Small intestine (tissue), 16 donors: ENCODE results near the gene MCIDAS. TPM values are rescaled to one million over a fixed set of nuclear protein-coding genes. Genes with fewer than 3 reads are reported as not detected.

ENCODE experiments used
- DNase-seq, 2 donors: peaks; one replicate each; pipeline versions ENCODE4 v3.0.0 to v3.0.0-alpha.2; 2013
- FAIRE-seq: peaks from 2 replicates; lab custom pipeline; 2012; peaks lifted over from hg19 to GRCh38; lab: Jason Lieb, UNC
- H3K27ac ChIP-seq, 3 donors: one replicate each; pipeline ENCODE4 v1.5.1; 2013; ENCODE audit warnings: low read length in 2 of 3, mild to moderate bottlenecking in 2 of 3, control low read depth in 1 of 3, inconsistent platforms in 1 of 3, low read depth in 1 of 3, moderate library complexity in 1 of 3
- H3K27me3 ChIP-seq, 3 donors: one replicate each; pipeline ENCODE4 v1.6.1; 2013; ENCODE audit warnings: low read length in 3 of 3, inconsistent platforms in 1 of 3; ENCODE audit not compliant: control insufficient read depth in 3 of 3, insufficient read depth in 3 of 3
- H3K36me3 ChIP-seq, 3 donors: one replicate each; pipeline ENCODE4 v1.6.1; 2013; ENCODE audit warnings: low read length in 3 of 3, inconsistent platforms in 1 of 3, low read depth in 1 of 3, mild to moderate bottlenecking in 1 of 3, moderate library complexity in 1 of 3; ENCODE audit not compliant: control insufficient read depth in 3 of 3, insufficient read depth in 2 of 3
- H3K4me1 ChIP-seq, 3 donors: one replicate each; pipeline ENCODE4 v1.6.1; 2013; ENCODE audit warnings: low read length in 2 of 3, inconsistent platforms in 1 of 3, low read depth in 1 of 3, mild to moderate bottlenecking in 1 of 3, moderate library complexity in 1 of 3; ENCODE audit not compliant: control insufficient read depth in 3 of 3, insufficient read depth in 2 of 3
- H3K4me3 ChIP-seq, 3 donors: one replicate each; pipeline ENCODE4 v1.5.1; 2013; ENCODE audit warnings: low read length in 3 of 3, control low read depth in 1 of 3, inconsistent platforms in 1 of 3, low read depth in 1 of 3, mild to moderate bottlenecking in 1 of 3, moderate library complexity in 1 of 3
- H3K9me3 ChIP-seq, 2 donors: one replicate each; pipeline ENCODE4 v1.6.1; 2013; ENCODE audit warnings: low read depth in 1 of 2, low read length in 1 of 2; ENCODE audit not compliant: control insufficient read depth in 2 of 2, insufficient read depth in 1 of 2
- WGBS, 3 donors: extraction: QIAGEN DNeasy Blood & Tissue Kit; methylation state at CpG; one replicate each; pipeline ENCODE4 v1.1.7; 2013; 5-methylcytosine and 5-hydroxymethylcytosine counted together
- long read RNA-seq, 10 donors: transcript quantifications; one replicate each; lab custom pipeline, GENCODE V29; 2026
- polyA plus RNA-seq, 4 donors: library from polyadenylated mRNA; stranded (reverse) in 3 of 4; unstranded in 1 of 4; fragments of 200-250 nt in 3 of 4; fragments of 120-200 nt in 1 of 4; gene quantifications; one replicate each; pipeline versions ENCODE4 v1.2.1 to v1.2.3, GENCODE V29; 2013
- donor health status: healthy with polysubstance abuse.
- donor health status: control.
- donor health status: control.
- donor health status: Bipolar disorder and iron deficiency.
- donor health status: healthy.

Gene MCIDAS
- polyA plus RNA-seq, result not detected
- long read RNA-seq, donor 1, result 0 reads
- long read RNA-seq, donor 2, result 0 reads
- long read RNA-seq, donor 3, result 0 reads
- long read RNA-seq, donor 4, result 0 reads
- long read RNA-seq, donor 5, result 0 reads
- long read RNA-seq, donor 6, result 0 reads
- long read RNA-seq, donor 7, result 0 reads
- long read RNA-seq, donor 8, result 0 reads
- long read RNA-seq, donor 9, result 0 reads
- long read RNA-seq, donor 10, result 0 reads

- no peak within 1 kb of the TSS for H3K27ac ChIP-seq
These were observed at the start of gene MCIDAS for GRCh38 chr5:55226934-55227663. MCIDAS (minus strand) TSS chr5:55227315; CDS start chr5:55227138, 177 bp downstream.

DNA sequence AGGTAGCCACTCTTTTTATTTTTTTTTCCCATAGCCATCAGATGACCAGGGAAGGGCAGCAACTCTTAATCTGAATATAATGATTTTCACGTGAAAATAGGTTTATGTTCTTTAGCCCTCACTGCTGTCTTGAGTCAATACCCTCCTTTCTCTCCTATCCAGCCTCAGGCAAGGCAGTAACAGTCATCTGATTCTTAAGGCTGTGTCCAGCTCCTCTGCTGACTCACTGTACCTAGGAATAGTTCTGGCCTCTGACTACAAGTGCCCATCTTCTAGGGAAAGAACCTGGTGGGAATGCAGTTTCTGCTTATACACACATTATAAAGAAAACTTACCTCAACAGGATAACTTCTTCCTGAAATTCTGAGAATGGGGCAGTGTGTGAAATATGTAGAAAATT, 49.7 kb upstream of the MCIDAS start:
- Histone ChIP-seq H3K27ac (no peak overlapping the region), H3K9me3 (no peaks in the 10 kb centered on the region), H3K36me3 (peaks cover 14 to 28% (median 22%) of the 10 kb centered on the region in 3 donors), H3K27me3 (no peaks in the 10 kb centered on the region), H3K4me3 (no peak overlapping the region), H3K4me1 (no peaks in the 10 kb centered on the region)
- 88 to 92% (median 89%) methylated on average over 1 of the region's 1 CpG for WGBS, 3 donors
- FAIRE-seq (no peak), DNase-seq (no peak)

More at GRCh38 chr5:55226934-55227663, at the start of gene MCIDAS:
- H3K4me3 ChIP-seq, result peak within 1 kb of the TSS in 2 of 3 donors; percentile 11 to 53
- peaks cover 18 to 100% (median 75%) of the 10 kb centered on the region in 3 donors for H3K27me3 ChIP-seq
- H3K9me3 ChIP-seq, result no peaks in the 10 kb centered on the region
- peaks cover under 1 to 23% (median 3%) of the 10 kb centered on the region in 3 donors for H3K4me1 ChIP-seq
- peak in 1 of 2 donors; percentile 63 for DNase-seq
- H3K36me3 ChIP-seq, result no peaks in the 10 kb centered on the region
- no peak for FAIRE-seq
- WGBS, 3 donors, result 0 to 1% (median 0%) methylated on average over 54 to 80 of the region's 80 CpGs

DNA sequence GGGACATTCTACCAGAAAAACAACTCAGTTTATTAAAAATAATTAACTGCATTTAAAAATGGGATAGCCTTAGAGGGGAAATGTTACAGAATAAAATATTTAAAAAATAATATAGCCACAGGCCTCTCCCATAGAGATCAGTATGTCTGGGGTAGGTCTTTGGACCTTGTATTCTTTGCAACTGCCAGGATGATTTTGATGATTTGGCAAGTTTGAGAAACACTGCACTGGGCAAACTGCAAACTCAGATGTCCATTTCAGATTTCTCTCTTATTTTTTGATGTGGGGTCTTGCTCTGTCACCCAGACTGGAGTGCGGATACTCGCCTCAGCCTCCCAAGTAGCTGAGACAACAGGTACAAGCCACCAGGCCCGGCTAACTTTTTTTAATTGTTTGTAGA, 31.2 kb upstream of the MCIDAS start:
- H3K36me3 ChIP-seq, result peaks cover 6 to 13% (median 11%) of the 10 kb centered on the region in 3 donors
- H3K4me1 ChIP-seq, result no peaks in the 10 kb centered on the region
- peak in 1 of 2 donors; percentile 15 for DNase-seq
- WGBS, 3 donors, result 94 to 97% (median 97%) methylated on average over 3 of the region's 3 CpGs
- no peaks in the 10 kb centered on the region for H3K27me3 ChIP-seq
- H3K9me3 ChIP-seq, result no peaks in the 10 kb centered on the region
- FAIRE-seq, result no peak
- no peak overlapping the region for H3K4me3 ChIP-seq
- no peak overlapping the region for H3K27ac ChIP-seq

GRCh38 chr5:55254802-55255201, 27.7 kb upstream of the MCIDAS start:
- FAIRE-seq, result no peak
- H3K9me3 ChIP-seq, result no peaks in the 10 kb centered on the region
- no peaks in the 10 kb centered on the region for H3K27me3 ChIP-seq
- peak in 1 of 2 donors; percentile 18 for DNase-seq
- H3K27ac ChIP-seq, result no peak overlapping the region
- no peak overlapping the region for H3K4me3 ChIP-seq
- H3K4me1 ChIP-seq, result no peaks in the 10 kb centered on the region
- H3K36me3 ChIP-seq, result peaks cover 6 to 11% (median 7%) of the 10 kb centered on the region in 3 donors
- 49 to 79% (median 65%) methylated on average over 4 of the region's 4 CpGs for WGBS, 3 donors

GRCh38 chr5:55250064-55250463, 22.9 kb upstream of the MCIDAS start:
- no peak for FAIRE-seq

GRCh38 chr5:55241746-55242145, 14.6 kb upstream of the MCIDAS start:
- Histone ChIP-seq H3K27ac (no peak overlapping the region), H3K9me3 (no peaks in the 10 kb centered on the region), H3K4me3 (no peak overlapping the region), H3K27me3 (peaks cover 0 to 30% (median 2%) of the 10 kb centered on the region in 3 donors), H3K4me1 (no peaks in the 10 kb centered on the region), H3K36me3 (no peaks in the 10 kb centered on the region)
- no peak for DNase-seq
- FAIRE-seq, result no peak
- WGBS, 3 donors, result 31 to 63% (median 40%) methylated on average over 4 of the region's 4 CpGs

More at GRCh38 chr5:55250064-55250463, 22.9 kb upstream of the MCIDAS start:
- Histone ChIP-seq H3K27me3 (peaks cover 0 to 3% (median 0%) of the 10 kb centered on the region in 3 donors), H3K36me3 (peaks cover 0 to 2% (median 0%) of the 10 kb centered on the region in 3 donors), H3K27ac (no peak overlapping the region), H3K4me3 (no peak overlapping the region), H3K4me1 (no peaks in the 10 kb centered on the region), H3K9me3 (peaks cover 0 to 2% of the 10 kb centered on the region in 2 donors)
- no peak for DNase-seq
- 15 to 44% (median 34%) methylated on average over 1 of the region's 1 CpG for WGBS, 3 donors

DNA sequence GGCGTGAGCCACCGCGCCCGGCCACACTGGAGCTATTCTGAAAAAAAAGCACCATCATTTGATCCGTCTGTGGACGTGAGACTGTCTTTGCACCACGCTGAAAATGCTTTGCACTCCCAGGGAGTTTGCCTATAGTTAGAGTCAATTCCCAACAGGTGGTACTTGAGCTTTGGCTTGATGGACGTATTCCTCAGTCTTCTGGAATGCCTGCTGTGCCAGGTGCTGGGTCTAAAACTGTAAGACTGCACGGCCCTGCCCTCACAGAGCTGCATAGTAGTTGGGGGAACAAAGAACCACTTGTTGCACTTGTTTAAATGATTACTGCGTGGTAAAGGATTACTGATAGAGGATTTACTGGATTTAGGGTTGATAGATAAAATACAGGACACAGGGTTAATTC, 9.7 kb upstream of the MCIDAS start:
- FAIRE-seq (no peak), DNase-seq (no peak)
- H3K27me3 ChIP-seq, result peaks cover 8 to 66% (median 24%) of the 10 kb centered on the region in 3 donors
- peaks cover 0 to 26% (median 3%) of the 10 kb centered on the region in 3 donors for H3K4me1 ChIP-seq
- no peak overlapping the region for H3K4me3 ChIP-seq
- no peaks in the 10 kb centered on the region for H3K9me3 ChIP-seq
- H3K36me3 ChIP-seq, result no peaks in the 10 kb centered on the region
- 58 to 73% (median 67%) methylated on average over 10 of the region's 10 CpGs for WGBS, 3 donors
- H3K27ac ChIP-seq, result no peak overlapping the region

GRCh38 chr5:55234121-55234700, 7.1 kb upstream of the MCIDAS start:
- Histone ChIP-seq H3K4me1 (peaks cover 0 to 34% (median 3%) of the 10 kb centered on the region in 3 donors), H3K4me3 (peak overlapping the region in 2 of 3 donors; percentile 35 to 47), H3K27ac (no peak overlapping the region), H3K27me3 (peaks cover 9 to 84% (median 42%) of the 10 kb centered on the region in 3 donors), H3K36me3 (no peaks in the 10 kb centered on the region), H3K9me3 (no peaks in the 10 kb centered on the region)
- DNase-seq (peak; percentile 67), FAIRE-seq (no peak)
- WGBS, 3 donors, result 7 to 11% (median 10%) methylated on average over 31 of the region's 31 CpGs
